Fibroblast of the aortic adventitia (primary cell): ENCODE measurements around the gene TMEM185A. TPM values are rescaled to one million over a fixed set of nuclear protein-coding genes. Genes with fewer than 3 reads are reported as not detected.
"Not testable (repeated sequence)": the region's sequence is repeated elsewhere in the genome, so short reads cannot be mapped to it uniquely, and the experiment has no call there.

Experiments used
- DNase-seq: peaks from one replicate; pipeline ENCODE4 v3.0.0-alpha.2; 2010; ENCODE audit warnings: low read depth
- H3K4me3 ChIP-seq: 2 replicates; pipeline ENCODE4 v1.5.1; 2011; ENCODE audit warnings: low read depth, mild to moderate bottlenecking, control low read depth, low read length, moderate library complexity
- total RNA-seq: library from RNA; depleted of rRNA; stranded (reverse); fragments of >200 nt; gene quantifications from 2 replicates; pipeline ENCODE4 v1.2.3, GENCODE V29; 2012; ENCODE audit warnings: low replicate concordance
- TF ChIP-seq, protein P1 (sequence below): IDR thresholded peaks from 2 replicates; pipeline ENCODE4 v1.5.1; 2011; ENCODE audit warnings: mild to moderate bottlenecking, low read length, control low read depth, inconsistent platforms; ENCODE audit not compliant: insufficient read depth

TMEM185A gene
- total RNA-seq, 1 donor, result 13.6 TPM

DNA sequence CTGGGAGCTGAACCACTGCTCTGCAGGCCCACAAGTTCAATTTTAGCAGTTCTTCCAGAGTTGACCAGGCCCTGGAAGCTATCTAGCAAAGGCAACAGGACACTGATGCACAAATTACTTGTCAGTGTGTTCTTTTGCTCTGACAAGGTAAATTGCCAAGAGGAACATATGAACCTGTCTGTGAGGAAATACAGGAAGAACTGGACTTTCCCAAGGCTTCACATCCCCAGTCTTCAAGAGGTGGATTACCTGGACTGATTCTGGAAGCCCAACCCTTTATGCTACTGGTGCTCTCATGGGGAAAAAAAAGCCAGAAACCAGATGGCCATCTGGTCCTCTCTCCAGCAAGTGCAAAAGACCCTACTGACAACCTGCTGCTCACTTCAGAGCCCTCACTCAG lies 1.9 kb upstream of the TMEM185A start:
- H3K4me3 ChIP-seq, result no peak overlapping the region
- no peak for DNase-seq

DNA sequence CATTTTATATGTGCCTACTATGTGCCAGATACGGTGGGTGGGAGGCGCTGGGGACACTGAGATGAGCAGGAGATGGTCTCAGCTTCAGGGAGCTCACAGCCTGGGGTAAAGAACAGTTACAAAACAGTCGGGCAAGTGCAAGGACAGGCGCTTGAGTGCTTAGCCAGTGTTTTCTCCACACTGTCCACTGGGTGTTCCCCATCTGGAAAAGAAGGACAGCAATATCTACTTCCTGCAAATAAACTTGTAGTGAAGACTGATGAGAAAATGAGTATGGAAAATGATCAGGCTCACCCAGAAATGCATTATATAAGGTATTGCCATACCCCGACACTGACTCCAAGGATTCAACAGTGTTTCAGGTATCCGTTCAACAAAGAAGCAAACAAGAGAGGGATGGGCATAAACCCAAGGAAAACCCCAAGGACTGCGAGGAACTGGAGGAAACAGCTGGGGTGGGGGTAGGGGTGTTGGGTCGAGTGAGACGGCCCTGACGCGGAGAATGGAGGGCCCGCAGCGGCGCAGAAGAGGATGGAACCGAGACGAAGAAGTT lies 835 bp downstream of the TMEM185A start:
- TF ChIP-seq, protein P1, sequence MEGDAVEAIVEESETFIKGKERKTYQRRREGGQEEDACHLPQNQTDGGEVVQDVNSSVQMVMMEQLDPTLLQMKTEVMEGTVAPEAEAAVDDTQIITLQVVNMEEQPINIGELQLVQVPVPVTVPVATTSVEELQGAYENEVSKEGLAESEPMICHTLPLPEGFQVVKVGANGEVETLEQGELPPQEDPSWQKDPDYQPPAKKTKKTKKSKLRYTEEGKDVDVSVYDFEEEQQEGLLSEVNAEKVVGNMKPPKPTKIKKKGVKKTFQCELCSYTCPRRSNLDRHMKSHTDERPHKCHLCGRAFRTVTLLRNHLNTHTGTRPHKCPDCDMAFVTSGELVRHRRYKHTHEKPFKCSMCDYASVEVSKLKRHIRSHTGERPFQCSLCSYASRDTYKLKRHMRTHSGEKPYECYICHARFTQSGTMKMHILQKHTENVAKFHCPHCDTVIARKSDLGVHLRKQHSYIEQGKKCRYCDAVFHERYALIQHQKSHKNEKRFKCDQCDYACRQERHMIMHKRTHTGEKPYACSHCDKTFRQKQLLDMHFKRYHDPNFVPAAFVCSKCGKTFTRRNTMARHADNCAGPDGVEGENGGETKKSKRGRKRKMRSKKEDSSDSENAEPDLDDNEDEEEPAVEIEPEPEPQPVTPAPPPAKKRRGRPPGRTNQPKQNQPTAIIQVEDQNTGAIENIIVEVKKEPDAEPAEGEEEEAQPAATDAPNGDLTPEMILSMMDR, result peak; percentile 42
- peak; percentile 64 for DNase-seq
- peak overlapping the region; percentile 76 for H3K4me3 ChIP-seq

More for the DNA sequence above, 1.9 kb upstream of the TMEM185A start:
- TF ChIP-seq, protein P1, result no peak

DNA sequence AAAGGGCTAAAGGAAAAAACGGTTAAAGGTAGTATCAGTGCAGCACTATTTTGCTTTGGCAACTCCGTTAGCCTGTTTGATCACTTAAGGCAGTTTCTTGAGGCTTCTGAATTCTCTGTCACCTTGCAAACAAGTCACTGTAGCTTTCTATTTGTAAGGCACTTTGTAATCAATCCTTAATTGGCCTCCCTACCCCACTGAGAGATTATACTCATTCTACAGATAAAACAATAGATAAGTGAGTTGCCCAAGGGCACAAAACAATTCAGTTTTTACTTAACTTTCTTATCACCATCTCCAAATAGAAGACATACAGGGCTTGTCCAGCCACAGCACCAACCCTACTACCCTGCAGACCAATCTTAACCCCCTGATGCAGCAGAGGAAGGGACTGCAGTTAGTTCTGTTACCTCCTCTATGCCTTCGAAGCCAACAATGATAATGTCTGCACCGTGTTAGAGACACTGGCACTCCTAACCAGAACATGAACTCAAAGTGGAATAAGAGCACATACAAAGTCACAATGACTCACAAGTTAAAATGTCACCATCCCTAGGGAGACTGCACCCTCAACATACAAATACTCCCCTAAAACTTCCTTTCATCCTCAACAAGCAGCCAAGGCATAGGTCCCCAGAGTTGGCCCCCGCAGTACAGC lies 1.7 kb downstream of the TMEM185A start:
- H3K4me3 ChIP-seq, result peak overlapping the region; percentile 76
- TF ChIP-seq, protein P1, result no peak
- DNase-seq, result no peak

DNA sequence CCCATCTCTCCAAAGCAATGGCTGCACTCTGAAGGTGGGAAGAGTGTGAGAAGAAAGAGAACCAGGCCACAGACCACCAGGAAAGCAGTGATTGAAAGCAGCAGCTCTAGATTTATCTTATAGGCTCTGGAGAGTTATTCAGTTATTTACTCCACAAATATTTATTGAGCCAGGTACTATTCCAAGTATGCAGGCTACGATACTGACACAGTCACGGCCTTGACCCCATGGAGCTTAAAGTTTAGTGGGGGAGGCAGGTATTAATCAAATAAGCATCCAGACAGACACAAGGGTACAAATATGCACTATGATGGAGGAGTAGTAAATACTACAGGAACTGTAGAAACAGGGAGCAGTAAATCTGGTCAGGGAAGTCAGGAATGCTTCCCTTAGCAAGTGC lies 2.8 kb downstream of the TMEM185A start:
- H3K4me3 ChIP-seq, result no peak overlapping the region
- TF ChIP-seq, protein P1, result no peak
- no peak for DNase-seq

DNA sequence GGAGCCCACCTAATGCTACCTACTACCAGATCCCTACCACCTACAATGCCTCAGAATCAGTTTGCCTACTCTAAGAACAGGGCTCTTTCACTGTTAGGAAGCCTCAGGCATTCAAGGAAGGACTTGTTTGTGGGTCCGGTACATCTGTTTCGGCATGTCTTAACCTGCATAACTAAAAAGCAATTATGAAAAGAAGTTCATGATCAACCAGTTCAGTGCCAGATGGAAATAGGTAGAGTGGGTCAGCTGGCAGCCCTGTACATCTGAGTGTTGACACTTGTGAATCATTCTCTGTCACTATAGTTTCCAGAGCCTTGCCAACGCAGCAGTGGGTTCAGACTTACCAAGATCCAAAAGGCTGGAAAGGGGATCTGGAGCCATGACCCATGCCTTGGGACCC lies 3.3 kb downstream of the TMEM185A start:
- no peak for DNase-seq
- TF ChIP-seq, protein P1, result no peak

DNA sequence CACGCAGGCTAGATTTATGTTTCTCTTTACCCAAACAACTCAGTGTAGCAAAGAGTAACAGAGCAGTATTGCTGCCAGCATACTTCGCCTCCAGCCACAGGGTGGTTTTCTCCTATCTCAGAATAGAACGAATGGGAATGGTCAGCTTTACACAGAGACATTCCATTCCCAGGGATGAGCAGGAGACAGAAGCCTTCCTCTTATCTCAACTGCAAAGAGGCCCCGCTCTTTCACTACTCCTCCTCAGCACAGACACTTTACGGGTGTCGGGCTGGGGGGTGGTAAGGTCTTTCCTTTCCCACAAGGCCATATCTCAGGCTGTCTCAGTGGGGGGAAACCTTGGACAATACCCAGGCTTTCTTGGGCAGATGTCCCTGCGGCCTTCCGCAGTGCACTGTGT lies 4.8 kb downstream of the TMEM185A start:
- not testable (repeated sequence) for DNase-seq, H3K4me3 ChIP-seq

More for the DNA sequence above, 3.3 kb downstream of the TMEM185A start:
- no peak overlapping the region for H3K4me3 ChIP-seq

DNA sequence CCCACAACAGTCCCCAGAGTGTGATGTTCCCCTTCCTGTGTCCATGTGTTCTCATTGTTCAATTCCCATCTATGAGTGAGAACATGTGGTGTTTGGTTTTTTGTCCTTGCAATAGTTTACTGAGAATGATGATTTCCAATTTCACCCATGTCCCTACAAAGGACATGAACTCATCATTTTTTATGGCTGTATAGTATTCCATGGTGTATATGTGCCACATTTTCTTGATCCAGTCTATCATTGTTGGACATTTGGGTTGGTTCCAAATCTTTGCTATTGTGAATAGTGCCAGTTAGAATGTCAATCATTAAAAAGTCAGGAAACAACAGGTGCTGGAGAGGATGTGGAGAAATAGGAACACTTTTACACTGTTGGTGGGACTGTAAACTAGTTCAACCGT lies 11.9 kb downstream of the TMEM185A start:
- DNase-seq, H3K4me3 ChIP-seq: not testable (repeated sequence)

DNA sequence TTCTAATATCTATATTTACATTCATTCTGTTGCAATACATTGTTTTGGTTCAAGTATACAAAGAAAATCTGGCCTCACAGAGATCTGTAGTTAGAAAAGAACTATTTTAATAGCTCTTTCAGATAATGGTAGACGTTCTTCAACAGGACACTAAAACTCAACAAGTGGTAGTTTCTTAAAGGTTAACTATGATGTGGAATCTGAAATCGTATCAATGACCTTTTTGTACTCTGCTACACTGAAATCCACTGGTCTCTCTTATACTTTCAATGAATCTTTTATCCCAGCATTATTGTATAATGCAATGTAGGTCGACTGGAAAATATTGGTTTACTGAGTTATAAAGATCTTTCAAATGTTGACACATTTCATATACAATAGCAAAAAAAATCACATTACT lies 12.7 kb downstream of the TMEM185A start:
- TF ChIP-seq, protein P1, result no peak
- no peak overlapping the region for H3K4me3 ChIP-seq

More for the DNA sequence above, 12.7 kb downstream of the TMEM185A start:
- DNase-seq, result no peak
